K562 (cell line): ENCODE measurements around the gene OR6S1.

Experiments used
- IRF2 ChIP-seq: sonication (generic); formaldehyde crosslinking; IDR thresholded peaks from 2 replicates; pipeline ENCODE4 v1.8.1; 2022; ENCODE audit warnings: mild to moderate bottlenecking, missing genetic modification reagents
- NBN ChIP-seq: fragments of 450-650 bp; IDR thresholded peaks from 2 replicates; pipeline ENCODE4 v1.6.1; 2016; ENCODE audit warnings: low read depth, mild to moderate bottlenecking
- NR2C2 ChIP-seq, 2 experiments: fragments of 200-800 bp in 1 of 2; sonication (Bioruptor generic) in 1 of 2; sonication (generic) in 1 of 2; formaldehyde crosslinking in 1 of 2; IDR thresholded peaks; 2 replicates each; pipeline versions ENCODE4 v1.6.1 to v1.8.0; 2016 to 2022; ENCODE audit warnings: mild to moderate bottlenecking in 1 of 2, missing compliant biosample characterization in 1 of 2, missing genetic modification characterization in 1 of 2, missing genetic modification reagents in 1 of 2
- SRF ChIP-seq, 2 experiments: fragments of 250-450, 450-650 bp in 1 of 2; sonication (Bioruptor Pico) in 1 of 2; sonication (generic) in 1 of 2; formaldehyde crosslinking; IDR thresholded peaks; 2 replicates each; pipeline versions ENCODE4 v1.5.0 to v1.5.1; 2020 to 2022; ENCODE audit warnings: mild to moderate bottlenecking in 1 of 2, missing genetic modification reagents in 1 of 2
- TF ChIP-seq, protein P1 (sequence below): sonication (generic); formaldehyde crosslinking; IDR thresholded peaks from 2 replicates; pipeline ENCODE4 v1.9.0; 2022; ENCODE audit warnings: mild to moderate bottlenecking, missing genetic modification reagents
- TF ChIP-seq, protein P2 (sequence below), 3 experiments: IDR thresholded peaks in 2 of 3; conservative IDR thresholded peaks in 1 of 3; 2 replicates each; pipeline ENCODE4 v1.5.1; 2011 to 2012; ENCODE audit warnings: low read length in 3 of 3, mild to moderate bottlenecking in 3 of 3, control low read depth in 2 of 3, improper control_type of control experiment in 1 of 3, inconsistent platforms in 1 of 3, low read depth in 1 of 3, mixed read lengths in 1 of 3, moderate library complexity in 1 of 3; ENCODE audit not compliant: insufficient read depth in 2 of 3

DNA sequence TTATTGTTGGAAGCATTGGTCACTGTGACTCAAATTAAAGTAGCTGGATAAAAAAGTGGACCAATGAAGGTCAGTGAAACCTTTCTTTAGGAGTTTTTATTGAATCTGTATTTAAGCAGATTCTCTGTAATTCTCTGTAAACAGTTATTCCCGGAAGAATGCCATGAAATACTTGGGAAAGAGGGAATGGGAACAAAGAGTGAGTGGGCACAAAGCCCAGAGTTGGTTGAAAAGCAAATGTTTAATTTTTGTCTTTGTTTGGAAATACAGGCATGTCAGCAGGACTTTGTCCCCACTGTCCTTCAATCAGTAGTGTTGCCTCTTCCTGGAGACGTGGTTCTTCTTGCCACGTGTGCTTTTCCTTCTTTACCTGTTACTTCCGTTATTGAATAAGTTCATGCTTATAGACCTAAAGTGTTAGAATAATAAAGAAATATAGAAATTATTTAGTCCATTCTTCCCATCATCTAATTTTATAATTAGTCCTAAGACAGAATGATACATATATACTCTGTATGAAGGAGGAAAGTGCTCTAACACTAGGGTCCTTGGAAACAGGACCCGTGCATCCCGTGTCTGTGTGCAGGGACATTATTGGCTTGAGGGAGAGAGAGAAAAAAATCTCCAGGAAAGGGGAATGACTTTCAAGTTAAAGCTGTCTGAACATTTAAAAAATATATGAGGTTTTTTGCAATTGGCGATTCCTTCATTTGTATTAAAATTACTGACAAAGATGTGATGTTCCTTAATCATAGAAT lies 45.1 kb upstream of the OR6S1 start:
- TF ChIP-seq NR2C2 (CRISPR knock-in tag; IDR thresholded peaks at IDR 0.05) = no peak
- no peak for TF ChIP-seq NR2C2 (tag; IDR thresholded peaks at IDR 0.05)
- no peak for TF ChIP-seq NBN
- TF ChIP-seq SRF (CRISPR knock-in tag; IDR thresholded peaks at IDR 0.05) = no peak
- TF ChIP-seq, protein P1, sequence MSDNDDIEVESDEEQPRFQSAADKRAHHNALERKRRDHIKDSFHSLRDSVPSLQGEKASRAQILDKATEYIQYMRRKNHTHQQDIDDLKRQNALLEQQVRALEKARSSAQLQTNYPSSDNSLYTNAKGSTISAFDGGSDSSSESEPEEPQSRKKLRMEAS (CRISPR knock-in tag) = no peak
- no peak for TF ChIP-seq IRF2 (CRISPR knock-in tag)
- TF ChIP-seq, protein P2, sequence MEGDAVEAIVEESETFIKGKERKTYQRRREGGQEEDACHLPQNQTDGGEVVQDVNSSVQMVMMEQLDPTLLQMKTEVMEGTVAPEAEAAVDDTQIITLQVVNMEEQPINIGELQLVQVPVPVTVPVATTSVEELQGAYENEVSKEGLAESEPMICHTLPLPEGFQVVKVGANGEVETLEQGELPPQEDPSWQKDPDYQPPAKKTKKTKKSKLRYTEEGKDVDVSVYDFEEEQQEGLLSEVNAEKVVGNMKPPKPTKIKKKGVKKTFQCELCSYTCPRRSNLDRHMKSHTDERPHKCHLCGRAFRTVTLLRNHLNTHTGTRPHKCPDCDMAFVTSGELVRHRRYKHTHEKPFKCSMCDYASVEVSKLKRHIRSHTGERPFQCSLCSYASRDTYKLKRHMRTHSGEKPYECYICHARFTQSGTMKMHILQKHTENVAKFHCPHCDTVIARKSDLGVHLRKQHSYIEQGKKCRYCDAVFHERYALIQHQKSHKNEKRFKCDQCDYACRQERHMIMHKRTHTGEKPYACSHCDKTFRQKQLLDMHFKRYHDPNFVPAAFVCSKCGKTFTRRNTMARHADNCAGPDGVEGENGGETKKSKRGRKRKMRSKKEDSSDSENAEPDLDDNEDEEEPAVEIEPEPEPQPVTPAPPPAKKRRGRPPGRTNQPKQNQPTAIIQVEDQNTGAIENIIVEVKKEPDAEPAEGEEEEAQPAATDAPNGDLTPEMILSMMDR (IDR thresholded peaks at IDR 0.05 in 2 of 3, conservative IDR thresholded peaks at IDR 0.05 in 1 of 3; ENCODE audit: insufficient read depth in 2 of 3, low read depth in 1 of 3, low read length in 3 of 3) = no peak
